GM03348 (cell line): ENCODE data around the gene NKD1.

Source experiments
- DNase-seq: peaks from one replicate; pipeline ENCODE4 v3.0.0; 2012; ENCODE audit warnings: low spot score

Gene NKD1

DNA sequence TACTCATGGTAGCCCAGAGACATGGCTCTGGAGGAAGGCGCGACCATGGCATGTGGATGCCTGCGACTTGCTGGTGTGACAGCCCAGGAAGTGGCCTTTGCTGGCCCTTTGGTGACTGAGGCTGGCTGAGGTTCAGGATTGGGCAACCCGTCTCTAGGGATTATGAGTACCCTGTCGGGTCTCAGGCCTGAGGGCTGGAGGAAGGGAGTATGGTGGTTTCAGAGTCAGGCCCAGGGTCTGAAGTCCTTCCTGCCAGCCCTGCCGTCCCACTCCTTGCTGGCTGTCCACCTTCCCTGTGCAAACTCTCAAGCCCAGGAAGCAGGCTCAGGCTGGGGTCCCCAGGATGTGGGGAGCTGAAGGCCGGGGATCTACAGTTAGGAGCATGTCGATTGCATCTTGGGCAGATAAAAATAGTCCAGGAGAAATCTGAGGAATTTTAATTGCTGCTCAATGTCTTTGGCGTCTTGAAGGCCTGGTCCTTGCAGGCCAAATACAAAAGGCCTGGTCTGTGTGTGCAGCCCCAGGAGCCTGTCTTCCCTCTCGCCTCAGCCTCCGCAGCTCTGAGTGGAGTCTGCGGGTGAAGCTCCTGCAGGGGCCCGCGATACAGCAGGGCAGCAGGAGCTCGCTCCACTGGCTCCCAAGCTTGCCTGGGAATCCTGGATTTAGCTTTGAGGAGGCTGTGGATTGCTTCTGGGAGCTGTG, 52.5 kb downstream of the NKD1 start:
- no peak for DNase-seq

DNA sequence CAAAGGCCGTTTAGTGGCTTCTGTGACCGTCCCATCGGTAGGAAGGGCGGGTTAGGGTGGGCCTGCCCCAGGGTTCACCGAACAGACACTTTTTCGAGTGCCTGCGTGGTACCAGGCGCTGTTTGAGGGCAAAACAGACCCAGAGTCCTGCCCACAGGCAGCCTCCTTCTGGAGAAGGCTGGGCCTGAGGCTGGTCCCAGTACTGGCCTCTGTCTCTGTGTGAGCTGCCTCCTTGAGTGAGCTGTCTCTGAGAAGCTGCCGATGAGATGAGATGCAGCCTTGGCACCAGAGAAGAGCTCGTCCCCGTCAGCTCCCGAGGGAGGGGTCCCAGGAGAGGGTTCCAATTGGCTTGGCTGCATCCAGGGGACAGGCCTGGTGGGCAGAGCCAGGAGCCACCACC, 53.1 kb downstream of the NKD1 start:
- no peak for DNase-seq

- DNase-seq, result no peak
These were observed 53.9 kb downstream of the NKD1 start for GRCh38 chr16:50602126-50602525.

GRCh38 chr16:50602531-50603205, 54.5 kb downstream of the NKD1 start:
- no peak for DNase-seq

DNA sequence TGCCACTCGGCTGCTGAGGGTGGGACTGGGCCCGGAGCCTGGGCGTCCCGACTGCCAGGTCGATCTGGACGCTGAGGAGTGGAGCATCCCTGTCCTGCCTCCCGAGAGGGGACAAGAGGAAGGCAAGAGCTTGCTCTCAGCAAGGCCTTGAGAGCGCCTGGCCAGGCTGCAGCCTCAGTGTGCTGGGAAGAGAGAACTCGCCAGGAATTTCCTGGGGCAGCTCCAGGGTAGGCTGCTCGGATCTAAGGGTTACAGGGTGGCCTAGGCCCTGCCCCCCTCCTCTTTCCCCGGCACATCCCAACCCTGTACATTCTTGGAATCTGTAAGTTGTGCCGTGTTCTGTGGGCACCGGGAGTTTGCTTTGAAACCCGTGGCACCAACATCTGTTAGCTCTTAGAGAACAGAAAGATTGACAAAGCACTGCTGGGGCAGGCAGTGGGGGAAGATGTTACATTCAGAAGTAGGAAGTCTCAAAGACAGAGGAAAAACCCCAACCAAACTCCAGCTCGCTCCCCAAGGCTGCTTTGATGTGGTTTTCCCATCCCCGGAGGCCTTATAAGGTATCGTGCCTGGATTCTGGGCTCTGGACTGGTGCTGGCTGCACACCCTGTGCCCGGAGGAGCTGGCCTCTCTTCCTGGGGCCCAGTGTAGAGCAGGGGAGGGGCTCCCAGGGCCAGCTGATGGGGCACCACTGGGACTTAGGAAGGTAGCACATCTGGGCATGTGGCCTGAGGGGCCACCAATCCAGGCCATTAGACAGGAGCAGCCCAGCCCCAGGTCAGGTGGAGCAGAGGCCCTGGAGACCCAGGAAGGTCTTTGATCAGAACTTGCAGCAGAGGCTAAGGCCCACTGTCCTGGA, 55.2 kb downstream of the NKD1 start:
- peak; percentile 71 for DNase-seq

- DNase-seq, result no peak
These were observed 55.8 kb downstream of the NKD1 start for GRCh38 chr16:50604065-50604418.

- DNase-seq, result no peak
These were observed 56.4 kb downstream of the NKD1 start for GRCh38 chr16:50604610-50605009.

DNA sequence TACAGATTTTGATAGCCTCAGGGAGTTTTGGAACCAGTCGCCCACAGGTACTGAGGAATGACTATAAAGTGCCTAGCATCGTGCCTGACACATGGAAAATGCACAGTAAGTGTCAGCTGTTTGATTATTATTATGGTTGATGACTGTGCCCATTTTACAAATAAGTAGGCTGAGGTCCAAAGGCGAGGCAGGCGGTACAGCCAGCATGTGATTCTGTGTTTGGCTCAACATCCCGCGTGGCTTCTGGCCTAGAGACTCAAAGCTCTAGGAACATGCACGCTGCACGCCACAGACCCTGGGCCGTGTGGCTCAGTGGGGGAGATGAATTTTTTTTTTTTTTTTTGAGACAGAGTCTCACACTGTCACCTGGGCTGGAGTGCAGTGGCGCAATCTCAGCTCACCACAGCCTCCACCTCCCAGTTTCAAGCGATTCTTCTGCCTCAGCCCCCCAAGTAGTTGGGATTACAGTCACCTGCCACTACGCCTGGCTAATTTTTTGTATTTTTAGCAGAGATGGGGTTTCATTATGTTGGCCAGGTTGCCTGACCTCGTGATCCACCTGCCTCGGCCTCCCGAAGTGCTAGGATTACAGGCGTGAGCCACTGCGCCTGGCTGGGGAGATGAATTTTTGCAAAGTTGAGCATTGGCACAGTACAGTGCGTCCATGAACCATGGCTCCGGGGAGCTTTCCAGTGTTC, 57.7 kb downstream of the NKD1 start:
- DNase-seq, result no peak

DNA sequence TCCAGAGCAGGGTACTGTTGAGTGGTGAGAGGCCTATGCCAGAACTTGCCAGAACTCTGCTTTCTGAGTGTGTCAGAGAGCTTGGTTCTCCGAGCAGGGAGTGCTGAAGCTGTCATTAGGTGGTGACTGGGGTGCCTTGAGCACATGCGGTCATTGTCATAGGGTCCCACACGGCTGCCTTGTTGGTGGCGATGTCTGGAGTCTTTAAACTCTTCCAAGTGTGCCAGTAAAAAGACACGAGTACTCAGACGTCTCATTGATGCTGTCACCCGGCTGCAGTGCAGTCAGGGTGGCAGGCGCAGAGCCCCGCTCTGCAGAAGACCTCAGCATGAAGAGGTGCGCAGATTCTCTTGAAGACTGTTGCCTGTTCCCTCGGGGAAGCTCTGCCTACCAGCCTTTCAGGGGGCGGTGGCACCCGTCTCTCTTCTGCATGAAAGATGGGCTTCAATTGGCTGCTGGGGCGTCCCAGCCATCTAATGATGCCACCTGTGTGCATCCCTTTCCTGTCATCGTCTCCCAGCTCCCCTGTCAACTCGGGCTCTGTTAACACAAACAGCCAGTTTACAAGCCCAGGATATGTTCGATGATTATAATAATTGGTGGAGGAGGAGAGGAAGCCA, 58.3 kb downstream of the NKD1 start:
- no peak for DNase-seq

GRCh38 chr16:50607051-50607431, 58.8 kb downstream of the NKD1 start:
- no peak for DNase-seq

- no peak for DNase-seq
These were observed 59.3 kb downstream of the NKD1 start for GRCh38 chr16:50607447-50607846.

DNA sequence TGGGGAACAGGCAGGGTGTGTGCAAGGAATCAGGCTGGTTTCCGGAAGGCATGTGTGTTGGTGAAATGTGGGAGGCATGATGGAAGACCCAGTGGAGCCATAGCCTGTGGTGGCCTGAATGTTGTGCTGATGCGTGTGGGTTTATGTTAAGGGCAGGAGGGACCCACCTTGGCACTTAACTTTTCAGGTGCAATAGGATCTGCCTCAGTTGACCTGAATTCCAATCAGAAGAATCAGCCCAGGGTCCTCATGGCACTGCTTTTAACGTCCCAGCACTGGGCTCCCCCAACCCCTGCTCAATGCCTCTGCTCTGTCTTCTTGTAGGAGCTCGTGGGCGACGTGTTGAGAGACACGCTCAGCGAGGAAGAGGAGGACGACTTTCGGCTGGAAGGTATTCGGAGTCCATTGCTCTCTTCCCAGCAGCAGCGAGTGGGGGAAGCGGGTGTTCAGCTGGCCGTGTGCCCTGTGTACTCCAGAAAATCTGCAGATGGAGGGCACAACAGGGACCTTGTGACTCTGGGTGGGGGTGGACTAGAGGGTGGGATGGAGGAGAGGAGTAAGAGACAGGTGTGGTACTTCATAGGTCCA, 59.9 kb downstream of the NKD1 start:
- DNase-seq, result no peak

GRCh38 chr16:50609049-50609448, 60.9 kb downstream of the NKD1 start:
- no peak for DNase-seq

GRCh38 chr16:50609471-50609870, 61.3 kb downstream of the NKD1 start:
- no peak for DNase-seq

GRCh38 chr16:50610331-50611262, 62.4 kb downstream of the NKD1 start:
- DNase-seq, result no peak

DNA sequence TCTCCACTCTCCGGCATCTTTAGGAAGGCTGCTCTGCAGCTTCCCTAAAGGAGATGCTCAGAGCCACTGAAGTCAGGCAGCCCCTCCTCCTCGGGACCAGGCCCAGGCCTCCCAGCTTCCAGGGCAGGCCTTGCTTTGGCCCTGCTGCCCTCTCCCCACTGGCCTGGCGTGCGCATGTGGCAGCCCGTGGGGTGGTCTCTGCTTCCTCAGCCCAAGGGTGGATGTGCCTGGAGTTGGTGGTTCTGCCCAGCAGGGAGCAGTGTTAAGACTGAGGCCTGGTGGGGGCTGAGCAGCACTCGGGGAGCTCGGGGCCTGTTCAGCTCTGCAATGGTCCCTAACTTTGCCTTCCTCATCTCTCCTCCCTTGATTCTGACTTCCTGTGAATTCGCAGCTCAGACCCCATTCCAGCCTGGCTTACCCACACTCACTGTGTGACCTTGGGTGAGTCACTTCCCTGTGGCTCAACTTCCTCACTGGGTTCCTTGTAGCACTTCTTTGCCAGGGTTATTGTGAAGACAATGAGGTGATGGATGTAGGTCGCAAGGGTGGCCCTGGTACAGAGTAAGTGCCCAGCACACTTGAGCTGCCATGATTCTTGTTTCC, 63.2 kb downstream of the NKD1 start:
- DNase-seq, result no peak

- no peak for DNase-seq
These were observed 64.0 kb downstream of the NKD1 start for GRCh38 chr16:50611995-50612848.

DNA sequence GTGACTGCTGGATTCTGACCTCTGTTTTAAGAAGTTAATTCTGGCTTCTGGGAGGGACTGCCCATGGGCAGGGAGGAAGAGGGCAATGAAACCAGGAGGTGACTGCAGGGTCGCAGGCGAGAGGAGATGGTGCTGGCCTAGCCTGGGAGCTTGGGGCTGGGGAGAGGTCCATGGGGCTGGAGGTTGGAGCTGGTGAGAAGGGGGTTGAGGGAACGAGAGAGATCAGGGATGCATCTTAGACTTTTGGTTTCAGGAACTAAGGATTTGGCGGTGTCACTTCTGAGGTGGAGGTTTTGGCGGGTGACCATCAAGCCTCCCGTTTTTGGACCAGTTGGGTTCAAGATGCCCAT, 64.6 kb downstream of the NKD1 start:
- no peak for DNase-seq

DNA sequence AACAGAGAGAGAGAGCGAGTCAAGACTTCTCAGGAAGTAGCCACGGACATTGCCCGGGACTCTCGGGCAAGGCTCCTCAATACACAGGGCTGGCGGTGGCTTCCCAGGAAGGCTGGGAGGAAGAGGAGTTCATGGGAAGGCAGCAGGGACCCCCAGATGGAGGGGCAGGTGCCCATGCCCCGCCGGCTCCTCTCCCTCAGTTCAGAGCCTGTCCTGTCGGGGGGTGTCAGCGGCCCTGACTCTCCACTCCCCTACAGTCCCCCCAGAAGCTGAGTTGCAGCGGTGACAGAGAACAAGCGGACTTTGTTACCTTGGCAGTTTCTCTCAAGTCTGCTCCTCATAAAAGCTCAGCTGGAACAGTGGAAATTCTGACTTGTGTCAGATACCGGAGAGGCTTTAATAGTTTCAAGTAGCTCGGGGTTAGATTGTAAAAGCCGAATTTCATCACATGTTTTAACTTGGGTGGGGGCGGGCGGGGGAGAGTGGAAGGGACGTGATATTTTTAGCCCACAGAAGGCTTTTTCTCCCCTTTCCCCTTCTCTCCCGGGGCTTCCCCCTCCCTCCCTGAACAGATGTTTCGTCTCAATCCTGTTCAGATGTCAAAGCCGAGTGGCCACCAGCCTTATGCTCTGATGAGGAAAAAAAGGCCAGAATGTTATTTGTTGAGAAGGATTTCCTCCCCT, 65.2 kb downstream of the NKD1 start:
- no peak for DNase-seq
